SK-N-SH (cell line): Measurements from ENCODE around the gene MADD. TPM values are rescaled to one million over a fixed set of nuclear protein-coding genes. Genes with fewer than 3 reads are reported as not detected.

Experiments used
- CTCF ChIA-PET: fragments of 300-600, 350-600 bp; formaldehyde crosslinking; extraction: SDS; loops from one replicate; lab custom pipeline; 2021; lab: Yijun Ruan, JAX
- POLR2A ChIA-PET: fragments of 350-600 bp; sonication (Branson Sonifier 250); formaldehyde crosslinking; extraction: SDS; loops from one replicate; lab custom pipeline; 2020; ENCODE audit warnings: antibody characterized with exemption, inconsistent platforms; lab: Yijun Ruan, JAX
- DNase-seq: peaks from one replicate; pipeline ENCODE4 v3.0.0; 2012
- H2AFZ ChIP-seq: fragments of 200-600 bp; sonication (generic); 2 replicates; pipeline ENCODE4 v1.8.1; 2016; ENCODE audit warnings: antibody characterized with exemption, mild to moderate bottlenecking, low read depth
- H3F3A ChIP-seq: fragments of 200-600 bp; sonication (generic); replicated peaks from 2 replicates; pipeline ENCODE3; 2016; ENCODE audit warnings: antibody characterized with exemption, mild to moderate bottlenecking; ENCODE audit not compliant: insufficient read depth
- H3K27ac ChIP-seq, 2 experiments: fragments of 200-500 bp in 1 of 2; fragments of 200-600 bp in 1 of 2; sonication (Bioruptor generic) in 1 of 2; sonication (generic), shearing (Covaris generic) in 1 of 2; 2 replicates each; pipeline versions ENCODE4 v1.5.1 to v1.6.1; 2014 to 2016; ENCODE audit warnings: low read depth in 2 of 2, inconsistent platforms in 1 of 2, low read length in 1 of 2, mild to moderate bottlenecking in 1 of 2, mixed read lengths in 1 of 2
- H3K27me3 ChIP-seq: fragments of 200-600 bp; sonication (generic), shearing (Covaris generic); 2 replicates; pipeline ENCODE4 v1.6.1; 2016; ENCODE audit warnings: mixed run types; ENCODE audit not compliant: insufficient read depth
- H3K36me3 ChIP-seq, 2 experiments: fragments of 200-500 bp in 1 of 2; fragments of 200-600 bp in 1 of 2; sonication (Bioruptor generic) in 1 of 2; sonication (generic) in 1 of 2; replicated peaks in 1 of 2; 2 replicates each; pipeline versions ENCODE3 to v1.5.1; 2014 to 2016; ENCODE audit warnings: low read length in 1 of 2, mild to moderate bottlenecking in 1 of 2; ENCODE audit not compliant: insufficient read depth in 2 of 2, control insufficient read depth in 1 of 2
- H3K4me1 ChIP-seq, 2 experiments: fragments of 200-500 bp in 1 of 2; fragments of 200-600 bp in 1 of 2; sonication (Bioruptor generic) in 1 of 2; sonication (generic), shearing (Covaris generic) in 1 of 2; 2 replicates each; pipeline versions ENCODE4 v1.5.1 to v1.6.1; 2014 to 2016; ENCODE audit warnings: low read depth in 1 of 2, low read length in 1 of 2, mixed run types in 1 of 2; ENCODE audit not compliant: insufficient read depth in 2 of 2, control insufficient read depth in 1 of 2
- H3K4me2 ChIP-seq: fragments of 200-600 bp; sonication (generic), shearing (Covaris generic); 2 replicates; pipeline ENCODE4 v1.6.1; 2017; ENCODE audit warnings: mixed run types
- H3K4me3 ChIP-seq, 2 experiments: fragments of 200-500 bp in 1 of 2; fragments of 200-600 bp in 1 of 2; sonication (Bioruptor generic) in 1 of 2; sonication (generic), shearing (Covaris generic) in 1 of 2; 2 replicates each; pipeline versions ENCODE4 v1.5.1 to v1.8.1; 2014 to 2016; ENCODE audit warnings: low read depth in 2 of 2, inconsistent platforms in 1 of 2, low read length in 1 of 2, mild to moderate bottlenecking in 1 of 2, mixed read lengths in 1 of 2, moderate library complexity in 1 of 2
- H3K79me2 ChIP-seq: fragments of 200-600 bp; sonication (generic); 2 replicates; pipeline ENCODE4 v1.8.1; 2017; ENCODE audit warnings: mild to moderate bottlenecking; ENCODE audit not compliant: insufficient read depth
- H3K9ac ChIP-seq: fragments of 200-600 bp; sonication (generic); 2 replicates; pipeline ENCODE4 v1.6.1; 2017; ENCODE audit warnings: mixed run types
- H3K9me2 ChIP-seq: fragments of 200-600 bp; sonication (generic); 2 replicates; pipeline ENCODE4 v1.6.1; 2017; ENCODE audit warnings: mixed run types
- H3K9me3 ChIP-seq: fragments of 200-600 bp; sonication (generic); 2 replicates; pipeline ENCODE4 v1.6.1; 2017; ENCODE audit warnings: mixed run types, mild to moderate bottlenecking, moderate library complexity
- H4K20me1 ChIP-seq: fragments of 200-600 bp; sonication (generic); 2 replicates; pipeline ENCODE4 v1.6.1; 2017; ENCODE audit warnings: mild to moderate bottlenecking, mixed run types; ENCODE audit not compliant: insufficient read depth
- CHD2 ChIP-seq: fragments of 150-350 bp; IDR thresholded peaks from 2 replicates; pipeline ENCODE4 v1.6.1; 2018; ENCODE audit warnings: low read length; ENCODE audit not compliant: partially characterized antibody
- EP300 ChIP-seq, 2 experiments: IDR thresholded peaks; 2 replicates each; pipeline versions ENCODE4 v1.4.0 to v1.6.1; 2012; ENCODE audit warnings: borderline replicate concordance in 1 of 2, low read depth in 1 of 2, low read length in 1 of 2
- FOSL2 ChIP-seq: IDR thresholded peaks from 2 replicates; pipeline ENCODE4 v1.4.0; 2012; ENCODE audit warnings: low read depth, mild to moderate bottlenecking, moderate library complexity, borderline replicate concordance
- FOXM1 ChIP-seq: IDR thresholded peaks from 2 replicates; pipeline ENCODE4 v1.4.0; 2012; ENCODE audit warnings: low read depth, mild to moderate bottlenecking
- GABPA ChIP-seq: IDR thresholded peaks from 2 replicates; pipeline ENCODE4 v1.4.0; 2012; ENCODE audit warnings: low read depth, mild to moderate bottlenecking
- GATA2 ChIP-seq: sonication (generic); formaldehyde crosslinking; IDR thresholded peaks from 2 replicates; pipeline ENCODE4 v1.5.0; 2020; ENCODE audit warnings: mild to moderate bottlenecking, missing genetic modification reagents
- IRF3 ChIP-seq: fragments of 150-350 bp; IDR thresholded peaks from 2 replicates; pipeline ENCODE4 v1.6.1; 2016; ENCODE audit warnings: mild to moderate bottlenecking, low read depth, low read length
- MAX ChIP-seq: IDR thresholded peaks from 2 replicates; pipeline ENCODE4 v1.4.0; 2012; ENCODE audit warnings: low read depth
- MXI1 ChIP-seq: IDR thresholded peaks from 2 replicates; pipeline ENCODE4 v1.6.1; 2012; ENCODE audit warnings: mild to moderate bottlenecking, low read depth, low read length, improper control_type of control experiment
- NFIC ChIP-seq: IDR thresholded peaks from 2 replicates; pipeline ENCODE4 v1.4.0; 2012; ENCODE audit warnings: borderline replicate concordance
- NRF1 ChIP-seq: IDR thresholded peaks from 2 replicates; pipeline ENCODE4 v1.6.1; 2012; ENCODE audit warnings: low read depth, mild to moderate bottlenecking, low read length
- RAD21 ChIP-seq: IDR thresholded peaks from 2 replicates; pipeline ENCODE4 v1.6.1; 2012; ENCODE audit warnings: mild to moderate bottlenecking, low read length
- RCOR1 ChIP-seq: fragments of 150-350 bp; IDR thresholded peaks from 2 replicates; pipeline ENCODE4 v1.6.1; 2017; ENCODE audit warnings: antibody characterized with exemption, low read length
- REST ChIP-seq: IDR thresholded peaks from 2 replicates; pipeline ENCODE4 v1.6.1; 2012; ENCODE audit warnings: mild to moderate bottlenecking, low read depth, low read length, moderate library complexity
- SIN3A ChIP-seq: IDR thresholded peaks from 2 replicates; pipeline ENCODE4 v1.6.1; 2012; ENCODE audit warnings: low read depth, mild to moderate bottlenecking, low read length, moderate library complexity, borderline replicate concordance
- SMC3 ChIP-seq: IDR thresholded peaks from 2 replicates; pipeline ENCODE4 v1.6.1; 2012; ENCODE audit warnings: low read depth, low read length, improper control_type of control experiment
- TAF1 ChIP-seq: IDR thresholded peaks from 2 replicates; pipeline ENCODE4 v1.6.1; 2012; ENCODE audit warnings: low read depth, mild to moderate bottlenecking, low read length, moderate library complexity, borderline replicate concordance
- TCF12 ChIP-seq: IDR thresholded peaks from 2 replicates; pipeline ENCODE4 v1.4.0; 2012
- TEAD4 ChIP-seq: IDR thresholded peaks from 2 replicates; pipeline ENCODE4 v1.4.0; 2012; ENCODE audit warnings: mild to moderate bottlenecking, borderline replicate concordance; ENCODE audit not compliant: insufficient read depth
- WGBS: methylation state at CpG from one replicate; pipeline ENCODE4 v1.1.6; 2017; ENCODE audit warnings: low lambda C conversion rate; 5-methylcytosine and 5-hydroxymethylcytosine counted together
- polyA plus RNA-seq, 3 experiments: library from polyadenylated mRNA; depleted of rRNA; stranded (reverse); fragments of >200 nt; gene quantifications; 2 replicates each; pipeline ENCODE4 v1.2.3, GENCODE V29; 2012
- TF ChIP-seq, protein P1 (sequence below): fragments of 200-600 bp; sonication (generic); IDR thresholded peaks from 2 replicates; pipeline ENCODE4 v1.6.1; 2017; ENCODE audit warnings: antibody characterized with exemption, mild to moderate bottlenecking, moderate library complexity
- TF ChIP-seq, protein P2 (sequence below): IDR thresholded peaks from 2 replicates; pipeline ENCODE4 v1.4.0; 2012; ENCODE audit warnings: low read depth, borderline replicate concordance

Gene MADD
- polyA plus RNA-seq, 1 of the 3 experiments (the other 2 are of a cell fraction) = 16.4 TPM

GRCh38 chr11:47280099-47280498 lies 10.2 kb downstream of the MADD start (continued):
- TF ChIP-seq, protein P1, sequence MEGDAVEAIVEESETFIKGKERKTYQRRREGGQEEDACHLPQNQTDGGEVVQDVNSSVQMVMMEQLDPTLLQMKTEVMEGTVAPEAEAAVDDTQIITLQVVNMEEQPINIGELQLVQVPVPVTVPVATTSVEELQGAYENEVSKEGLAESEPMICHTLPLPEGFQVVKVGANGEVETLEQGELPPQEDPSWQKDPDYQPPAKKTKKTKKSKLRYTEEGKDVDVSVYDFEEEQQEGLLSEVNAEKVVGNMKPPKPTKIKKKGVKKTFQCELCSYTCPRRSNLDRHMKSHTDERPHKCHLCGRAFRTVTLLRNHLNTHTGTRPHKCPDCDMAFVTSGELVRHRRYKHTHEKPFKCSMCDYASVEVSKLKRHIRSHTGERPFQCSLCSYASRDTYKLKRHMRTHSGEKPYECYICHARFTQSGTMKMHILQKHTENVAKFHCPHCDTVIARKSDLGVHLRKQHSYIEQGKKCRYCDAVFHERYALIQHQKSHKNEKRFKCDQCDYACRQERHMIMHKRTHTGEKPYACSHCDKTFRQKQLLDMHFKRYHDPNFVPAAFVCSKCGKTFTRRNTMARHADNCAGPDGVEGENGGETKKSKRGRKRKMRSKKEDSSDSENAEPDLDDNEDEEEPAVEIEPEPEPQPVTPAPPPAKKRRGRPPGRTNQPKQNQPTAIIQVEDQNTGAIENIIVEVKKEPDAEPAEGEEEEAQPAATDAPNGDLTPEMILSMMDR = no peak
- TF ChIP-seq CHD2 (no peak), RAD21 (no peak)

- H3K36me3 ChIP-seq = peaks cover 59 to 78% of the 10 kb centered on the region in 2 experiments
- WGBS = 96% methylated on average over 3 of the region's 5 CpGs
Measured at GRCh38 chr11:47280860-47281259, 10.9 kb downstream of the MADD start.

More at GRCh38 chr11:47280860-47281259, 10.9 kb downstream of the MADD start:
- no peaks in the 10 kb centered on the region for H3K9me2 ChIP-seq
- POLR2A ChIA-PET = interaction anchor here (0.6 kb wide), 1 partner anchor 66 kb away, joined by 3 read pairs; the partner anchor contains the start of gene DDB2
- H3K27me3 ChIP-seq = no peaks in the 10 kb centered on the region
- H4K20me1 ChIP-seq = no peaks in the 10 kb centered on the region
- no peaks in the 10 kb centered on the region for H3K9me3 ChIP-seq
- no peak overlapping the region for H2AFZ ChIP-seq
- no peaks in the 10 kb centered on the region for H3K79me2 ChIP-seq
- H3K9ac ChIP-seq = no peak overlapping the region
- H3K4me1 ChIP-seq = no peaks in the 10 kb centered on the region; a peak in 1 of 4 replicates
- peaks cover 3% of the 10 kb centered on the region for H3F3A ChIP-seq
- TF ChIP-seq MXI1 = no peak
- TF ChIP-seq, protein P2, sequence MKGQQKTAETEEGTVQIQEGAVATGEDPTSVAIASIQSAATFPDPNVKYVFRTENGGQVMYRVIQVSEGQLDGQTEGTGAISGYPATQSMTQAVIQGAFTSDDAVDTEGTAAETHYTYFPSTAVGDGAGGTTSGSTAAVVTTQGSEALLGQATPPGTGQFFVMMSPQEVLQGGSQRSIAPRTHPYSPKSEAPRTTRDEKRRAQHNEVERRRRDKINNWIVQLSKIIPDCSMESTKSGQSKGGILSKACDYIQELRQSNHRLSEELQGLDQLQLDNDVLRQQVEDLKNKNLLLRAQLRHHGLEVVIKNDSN = no peak
- TF ChIP-seq EP300 (IDR thresholded peaks at IDR 0.05; ENCODE audit: borderline replicate concordance in 1 of 2, low read depth in 1 of 2, low read length in 1 of 2) = no peak
- no peak for TF ChIP-seq SMC3
- TF ChIP-seq TCF12 = no peak
- no peak for TF ChIP-seq TAF1
- no peak for TF ChIP-seq REST
- TF ChIP-seq GATA2 (CRISPR knock-in tag) = no peak
- TF ChIP-seq IRF3 = no peak
- TF ChIP-seq FOSL2 = no peak
- no peak for TF ChIP-seq SIN3A
- TF ChIP-seq GABPA = no peak
- no peak for TF ChIP-seq FOXM1
- TF ChIP-seq NRF1 = no peak
- TF ChIP-seq, protein P1 = no peak
- TF ChIP-seq NFIC = no peak
- TF ChIP-seq TEAD4 = no peak
- no peak for TF ChIP-seq MAX
- no peak for TF ChIP-seq RCOR1
- TF ChIP-seq, all 33 proteins: peak for 0
- CTCF ChIA-PET = interaction anchor here (0.8 to 4.5 kb wide), 4 partner anchors 12 to 103 kb away, joined by 3 to 22 read pairs (median 4); no protein-coding TSS in a partner anchor
- Histone ChIP-seq H3K27ac (no peak overlapping the region), H3K4me2 (no peak overlapping the region), H3K4me3 (no peak overlapping the region)
- no peak for DNase-seq
